HepG2 (cell line): Measurements from ENCODE around the gene C11orf42. TPM values are rescaled to one million over a fixed set of nuclear protein-coding genes. Genes with fewer than 3 reads are reported as not detected.

Experiments used
- BATF2 ChIP-seq: sonication (generic); formaldehyde crosslinking; IDR thresholded peaks from 2 replicates; pipeline ENCODE4 v1.8.0; 2022; ENCODE audit warnings: mild to moderate bottlenecking, missing genetic modification reagents, moderate library complexity
- CSRNP1 ChIP-seq: sonication (generic); formaldehyde crosslinking; IDR thresholded peaks from 2 replicates; pipeline ENCODE4 v1.8.1; 2023; ENCODE audit warnings: mild to moderate bottlenecking, missing genetic modification reagents
- GPBP1L1 ChIP-seq: sonication (generic); formaldehyde crosslinking; IDR thresholded peaks from 2 replicates; pipeline ENCODE4 v1.5.0; 2020; ENCODE audit warnings: mild to moderate bottlenecking, missing genetic modification reagents
- KDM4B ChIP-seq: sonication (generic); formaldehyde crosslinking; IDR thresholded peaks from 2 replicates; pipeline ENCODE4 v1.4.0; 2020; ENCODE audit warnings: missing genetic modification reagents
- KLF15 ChIP-seq: sonication (generic); formaldehyde crosslinking; IDR thresholded peaks from 2 replicates; pipeline ENCODE4 v1.8.1; 2023; ENCODE audit warnings: borderline replicate concordance, mild to moderate bottlenecking, inconsistent platforms, missing genetic modification reagents, mixed read lengths
- LCORL ChIP-seq, 2 experiments: fragments of 450-650 bp in 1 of 2; sonication (generic) in 1 of 2; formaldehyde crosslinking in 1 of 2; IDR thresholded peaks; 2 replicates each; pipeline versions ENCODE4 v1.5.0 to v1.6.1; 2017 to 2020; ENCODE audit warnings: antibody characterized with exemption in 1 of 2, missing genetic modification reagents in 1 of 2
- MYPOP ChIP-seq: sonication (generic); formaldehyde crosslinking; IDR thresholded peaks from 2 replicates; pipeline ENCODE4 v1.8.1; 2023; ENCODE audit warnings: mild to moderate bottlenecking, moderate library complexity, missing genetic modification reagents
- NCOA2 ChIP-seq: sonication (generic); formaldehyde crosslinking; IDR thresholded peaks from 2 replicates; pipeline ENCODE4 v1.8.0; 2022; ENCODE audit warnings: inconsistent platforms
- NR2F1 ChIP-seq, 2 experiments: fragments of 450-650 bp in 1 of 2; formaldehyde crosslinking in 1 of 2; IDR thresholded peaks; 2 replicates each; pipeline versions ENCODE4 v1.5.0 to v1.6.1; 2016 to 2020; ENCODE audit warnings: mild to moderate bottlenecking in 1 of 2, missing compliant biosample characterization in 1 of 2, missing genetic modification reagents in 1 of 2, moderate library complexity in 1 of 2
- PAF1 ChIP-seq: IDR thresholded peaks from 2 replicates; pipeline ENCODE4 v1.6.1; 2016; ENCODE audit warnings: missing genetic modification reagents, missing compliant biosample characterization
- POGZ ChIP-seq: sonication (generic); formaldehyde crosslinking; IDR thresholded peaks from 2 replicates; pipeline ENCODE4 v1.4.0; 2020; ENCODE audit warnings: mild to moderate bottlenecking, missing genetic modification reagents
- RAD21 ChIP-seq: fragments of 450-650 bp; formaldehyde crosslinking; IDR thresholded peaks from 2 replicates; pipeline ENCODE4 v1.5.0; 2020; ENCODE audit warnings: mild to moderate bottlenecking
- SP5 ChIP-seq: IDR thresholded peaks from 2 replicates; pipeline ENCODE4 v1.6.1; 2016; ENCODE audit warnings: low read depth, borderline replicate concordance
- SUZ12 ChIP-seq: fragments of 150-350 bp; IDR thresholded peaks from 2 replicates; pipeline ENCODE4 v1.6.1; 2014; ENCODE audit warnings: low read depth, low read length
- TMF1 ChIP-seq: sonication (generic); formaldehyde crosslinking; IDR thresholded peaks from 2 replicates; pipeline ENCODE4 v1.8.1; 2022; ENCODE audit warnings: low read depth, missing genetic modification reagents
- ZBTB34 ChIP-seq: sonication (generic); formaldehyde crosslinking; IDR thresholded peaks from 2 replicates; pipeline ENCODE4 v1.8.0; 2022; ENCODE audit warnings: mild to moderate bottlenecking, missing genetic modification reagents
- ZBTB8A ChIP-seq: sonication (generic); formaldehyde crosslinking; IDR thresholded peaks from 2 replicates; pipeline ENCODE4 v1.4.0; 2020; ENCODE audit warnings: mild to moderate bottlenecking, low read depth, missing genetic modification reagents, borderline replicate concordance
- ZC3H13 ChIP-seq: sonication (generic); formaldehyde crosslinking; IDR thresholded peaks from 2 replicates; pipeline ENCODE4 v1.8.1; 2023; ENCODE audit warnings: mild to moderate bottlenecking, missing genetic modification reagents, moderate library complexity
- ZFP36L2 ChIP-seq: sonication (generic); formaldehyde crosslinking; IDR thresholded peaks from 2 replicates; pipeline ENCODE4 v1.4.0; 2020; ENCODE audit warnings: missing genetic modification reagents
- ZNF124 ChIP-seq: sonication (generic); formaldehyde crosslinking; IDR thresholded peaks from 2 replicates; pipeline ENCODE4 v1.4.0; 2020; ENCODE audit warnings: missing genetic modification reagents
- ZNF546 ChIP-seq: sonication (generic); formaldehyde crosslinking; conservative IDR thresholded peaks from 2 replicates; pipeline ENCODE4 v1.8.1; 2023; ENCODE audit warnings: mild to moderate bottlenecking, missing genetic modification reagents
- ZNF549 ChIP-seq: sonication (generic); formaldehyde crosslinking; IDR thresholded peaks from 2 replicates; pipeline ENCODE4 v1.5.0; 2020; ENCODE audit warnings: missing genetic modification reagents
- ZNF577 ChIP-seq: sonication (generic); formaldehyde crosslinking; IDR thresholded peaks from 2 replicates; pipeline ENCODE4 v1.4.0; 2020; ENCODE audit warnings: mild to moderate bottlenecking, low read depth, missing genetic modification reagents, borderline replicate concordance
- ZNF703 ChIP-seq: sonication (generic); formaldehyde crosslinking; IDR thresholded peaks from 2 replicates; pipeline ENCODE4 v1.5.1; 2020; ENCODE audit warnings: missing genetic modification reagents, mild to moderate bottlenecking, moderate library complexity, borderline replicate concordance
- ZNF816 ChIP-seq: sonication (generic); formaldehyde crosslinking; IDR thresholded peaks from 2 replicates; pipeline ENCODE4 v1.8.0; 2022; ENCODE audit warnings: missing genetic modification reagents, mild to moderate bottlenecking, borderline replicate concordance
- polyA plus RNA-seq, 8 experiments: library from polyadenylated mRNA; depleted of rRNA in 3 of 8; stranded (reverse) in 7 of 8; unstranded in 1 of 8; fragments of >200 nt; fragmentation: Illumina TruSeq in 4 of 8; extraction: Trizol in 4 of 8; gene quantifications; 2 replicates each; pipeline versions ENCODE4 v1.2.1 to v1.2.3, GENCODE V29; 2011 to 2016; ENCODE audit warnings: low read depth in 4 of 8, missing spikeins in 1 of 8, mixed read lengths in 1 of 8; ENCODE audit not compliant: insufficient read depth in 1 of 8
- total RNA-seq, 5 experiments: library from RNA; depleted of rRNA; stranded (reverse); fragments of >200 nt; fragmentation: Illumina TruSeq; extraction: Trizol; gene quantifications; 2 replicates each; pipeline ENCODE4 v1.2.3, GENCODE V29; 2016; ENCODE audit warnings: low read depth in 1 of 5

The C11orf42 gene
- total and polyA plus RNA-seq, 2 of the 13 experiments (the other 11 are each of a cell fraction or from before 2014, with no cell fraction given): not detected

GRCh38 chr11:6234387-6235107, 29.2 kb downstream of the C11orf42 start, which contains the start of gene FHIP1B (continued):
- TF ChIP-seq ZNF124 (CRISPR knock-in tag) (no peak), ZNF577 (CRISPR knock-in tag) (no peak), ZNF703 (CRISPR knock-in tag) (no peak), GPBP1L1 (CRISPR knock-in tag) (no peak), ZNF546 (CRISPR knock-in tag) (0 out of 2 replicates have a peak, but pooled peaks have one; percentile 36), PAF1 (CRISPR knock-in tag) (no peak), KLF15 (no peak), SP5 (CRISPR knock-in tag) (peak; percentile 40), CSRNP1 (CRISPR knock-in tag) (no peak), MYPOP (CRISPR knock-in tag) (peak; percentile 62; the same call in 1 of the 2 replicates), NR2F1 (CRISPR knock-in tag; IDR thresholded peaks at IDR 0.05) (no peak), ZNF549 (CRISPR knock-in tag) (no peak), ZBTB34 (CRISPR knock-in tag) (no peak), LCORL (IDR thresholded peaks at IDR 0.05) (no peak), LCORL (CRISPR knock-in tag; IDR thresholded peaks at IDR 0.05) (no peak), BATF2 (CRISPR knock-in tag) (no peak), RAD21 (no peak), ZC3H13 (CRISPR knock-in tag) (no peak), POGZ (CRISPR knock-in tag) (no peak; the same call in 1 of the 2 replicates), NCOA2 (CRISPR knock-in tag) (no peak), ZBTB8A (CRISPR knock-in tag) (no peak), KDM4B (no peak), ZFP36L2 (CRISPR knock-in tag) (no peak), SUZ12 (no peak), TMF1 (CRISPR knock-in tag) (no peak), ZNF816 (CRISPR knock-in tag) (no peak; the same call in 1 of the 2 replicates)
